NCI-H2196 treated with DMSO at 0.1 percent for 48 hours (cell line): ENCODE measurements around the gene DNAAF1.

Experiments
- DNase-seq: peaks from one replicate; lab custom pipeline; 2025; ENCODE audit not compliant: unreplicated experiment; lab: John Stamatoyannopoulos, UW

Gene DNAAF1

GRCh38 chr16:84121007-84121406, 24.1 kb upstream of the DNAAF1 start:
- DNase-seq: no peak

GRCh38 chr16:84124257-84125073, 20.6 kb upstream of the DNAAF1 start:
- DNase-seq: no peak

GRCh38 chr16:84131117-84131516, 14.0 kb upstream of the DNAAF1 start:
- DNase-seq: no peak

DNA sequence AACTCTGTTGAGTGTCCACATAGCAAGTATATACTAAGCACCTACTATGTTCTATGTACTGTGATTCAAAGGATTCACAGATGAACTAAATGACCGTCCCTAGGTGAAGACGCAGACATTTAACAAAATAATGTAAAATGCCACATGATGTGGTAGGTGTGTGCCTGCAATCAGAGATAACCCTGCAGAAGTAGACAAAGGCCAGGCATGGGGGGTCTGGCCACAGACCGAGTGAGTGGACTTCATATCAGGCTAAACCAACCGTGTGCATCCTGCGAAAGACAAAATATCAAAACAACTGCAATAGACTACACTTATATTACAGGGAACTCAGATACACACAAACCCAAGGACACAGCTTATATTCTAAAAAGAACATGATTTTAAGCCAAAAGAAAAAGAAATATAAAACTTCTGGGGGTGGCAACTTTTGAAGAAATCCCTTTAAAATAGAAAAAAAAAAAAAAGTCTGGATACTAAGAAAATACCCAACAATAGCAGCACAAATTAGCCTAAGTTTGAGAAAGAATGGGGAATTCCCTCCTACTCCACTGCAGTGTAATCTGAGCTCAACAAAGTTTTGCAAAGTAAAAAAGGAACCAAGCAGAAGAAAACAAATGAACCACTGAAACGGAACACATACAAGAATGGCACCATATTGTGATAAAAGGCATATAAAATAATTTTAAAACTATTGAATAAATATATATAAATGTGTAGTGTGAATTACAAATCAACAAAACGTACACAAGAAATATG, 12.4 kb upstream of the DNAAF1 start:
- no peak for DNase-seq

DNA sequence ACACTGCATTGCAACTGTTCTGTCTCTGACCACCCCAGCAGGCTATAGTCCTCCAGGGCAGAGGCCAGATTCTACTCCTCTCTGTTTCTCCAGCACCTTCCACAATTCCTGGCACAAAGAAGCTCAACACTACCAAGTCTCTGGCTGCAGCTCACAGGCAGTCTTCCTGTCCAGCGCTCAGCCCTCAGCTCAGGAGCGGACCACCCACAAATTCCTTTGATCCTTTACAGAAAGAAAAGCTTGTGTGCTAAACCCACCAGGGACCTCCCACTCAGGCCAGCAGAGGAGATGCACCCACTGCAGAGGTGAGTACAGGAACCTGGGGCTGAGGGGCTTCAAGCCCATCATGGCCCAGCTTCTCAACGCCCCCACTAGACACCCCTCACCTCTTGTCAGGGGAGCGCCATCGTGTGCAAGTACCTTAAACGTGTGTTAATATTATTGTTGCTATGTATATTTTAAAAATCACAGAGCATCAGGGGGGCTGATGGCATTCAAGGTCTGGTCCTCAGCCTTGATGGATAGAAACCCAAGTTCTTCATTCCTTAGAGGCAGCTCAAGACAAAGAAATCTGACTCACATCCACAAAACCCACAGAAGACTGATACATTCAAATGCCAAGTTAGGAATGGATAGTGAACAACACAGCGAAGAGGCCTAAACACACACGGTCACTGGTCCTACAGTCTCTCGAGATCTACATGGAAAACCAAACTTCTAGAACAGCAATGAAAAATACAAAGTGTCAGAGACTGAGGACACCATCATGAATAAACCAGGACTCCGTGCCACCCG, 8.6 kb upstream of the DNAAF1 start:
- DNase-seq: no peak

- no peak for DNase-seq
Observed at GRCh38 chr16:84137287-84137686, 7.8 kb upstream of the DNAAF1 start.

- DNase-seq: no peak
Observed at GRCh38 chr16:84137769-84138357, 7.2 kb upstream of the DNAAF1 start.

GRCh38 chr16:84138500-84138823, 6.6 kb upstream of the DNAAF1 start:
- no peak for DNase-seq

GRCh38 chr16:84138824-84139627, 6.1 kb upstream of the DNAAF1 start:
- DNase-seq: no peak

DNA sequence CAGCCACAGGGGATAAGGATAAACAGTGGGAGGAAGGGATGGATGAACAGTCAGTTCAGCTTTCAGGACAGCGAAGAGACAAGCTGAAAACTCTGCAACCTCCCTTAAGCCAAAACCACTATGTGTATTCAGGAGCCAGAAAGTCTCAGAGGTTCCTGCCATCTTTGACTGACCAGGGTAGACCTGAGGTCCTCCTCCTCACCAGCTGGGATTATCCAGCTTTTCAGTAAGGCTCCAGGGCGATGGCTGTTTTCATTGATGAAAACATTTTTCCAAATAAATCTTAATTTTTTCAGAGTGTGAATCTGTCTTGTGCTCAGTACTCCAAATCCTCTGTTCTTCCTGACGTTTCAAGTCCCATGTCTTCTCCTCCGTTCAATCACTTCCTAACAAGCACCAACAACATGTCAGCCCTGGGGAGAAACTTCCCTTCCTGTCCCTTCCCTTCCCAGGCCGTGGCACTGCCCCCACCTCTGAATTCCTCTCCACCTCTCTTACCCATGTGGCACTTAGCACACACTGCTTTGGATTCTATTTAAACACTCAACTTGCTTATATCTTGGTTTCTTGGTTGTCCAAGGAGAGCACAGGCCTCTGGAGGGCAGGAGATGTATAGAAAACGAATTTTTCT, 5.4 kb upstream of the DNAAF1 start:
- DNase-seq: no peak

GRCh38 chr16:84141143-84141670, 3.9 kb upstream of the DNAAF1 start:
- DNase-seq: no peak

- no peak for DNase-seq
Observed at GRCh38 chr16:84143081-84143480, 2.0 kb upstream of the DNAAF1 start.

DNA sequence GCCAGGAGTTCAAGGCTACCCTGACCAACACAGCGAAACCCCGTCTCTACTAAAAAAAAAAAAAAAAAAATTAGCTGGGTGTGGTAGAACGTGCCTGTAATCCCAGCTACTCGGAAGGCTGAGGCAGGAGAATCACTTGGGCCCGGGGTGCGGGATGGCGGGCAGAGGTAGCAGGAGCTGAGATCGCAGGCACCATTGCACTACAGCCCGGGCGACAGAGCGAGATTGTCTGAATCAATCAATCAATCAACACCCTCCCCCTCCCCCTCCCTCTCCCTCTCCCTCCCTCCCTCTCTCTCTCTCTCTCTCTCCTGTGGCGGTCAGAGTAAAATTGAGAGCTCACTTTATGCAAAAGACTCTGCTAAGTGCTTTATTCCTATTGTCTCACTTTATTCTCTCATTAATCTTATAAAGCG, 1.3 kb upstream of the DNAAF1 start:
- DNase-seq: no peak

- no peak for DNase-seq
Observed at GRCh38 chr16:84144209-84144858, 774 bp upstream of the DNAAF1 start.

DNA sequence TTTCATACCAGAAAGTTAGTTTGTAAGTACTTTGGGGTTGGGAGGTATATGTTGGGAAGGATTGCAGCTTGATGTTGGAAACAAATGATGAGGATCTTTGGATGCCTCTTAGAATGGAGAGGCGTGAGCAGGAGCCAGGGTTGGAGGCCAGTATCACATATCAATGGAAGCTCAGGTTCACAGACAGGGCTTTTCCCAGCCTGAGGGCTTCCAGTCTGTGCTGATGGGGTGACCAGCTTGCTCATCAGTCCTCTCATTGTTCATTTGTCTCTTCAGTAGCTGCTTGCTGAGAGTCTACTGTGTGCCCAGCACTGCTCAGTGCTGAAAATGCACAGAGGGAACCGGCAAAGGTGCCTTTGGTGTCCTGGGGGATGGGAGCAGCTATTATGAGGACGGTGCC, 5.8 kb downstream of the DNAAF1 start:
- DNase-seq: no peak

- no peak for DNase-seq
Observed at GRCh38 chr16:84153660-84154214, 8.6 kb downstream of the DNAAF1 start.

- DNase-seq: no peak
Observed at GRCh38 chr16:84155226-84155625, 10.1 kb downstream of the DNAAF1 start.

DNA sequence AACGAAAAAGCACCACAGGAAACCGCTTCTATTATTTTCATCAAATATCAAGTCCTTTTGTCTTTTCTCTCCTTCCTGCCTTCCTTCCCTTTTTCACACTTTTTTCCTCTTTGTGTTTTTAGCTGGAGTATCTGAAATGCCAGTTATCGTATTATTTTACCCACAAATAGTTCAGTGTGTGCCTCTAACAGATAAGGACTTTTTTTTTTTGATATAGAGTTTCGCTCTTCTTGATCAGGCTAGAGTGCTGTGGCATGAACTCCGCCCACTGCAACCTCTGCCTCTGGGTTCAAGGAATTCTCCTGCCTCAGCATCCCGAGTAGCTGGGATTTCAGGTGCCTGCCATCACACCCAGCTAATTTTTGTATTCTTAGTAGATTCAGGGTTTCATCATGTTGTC, 10.7 kb downstream of the DNAAF1 start:
- DNase-seq: no peak

DNA sequence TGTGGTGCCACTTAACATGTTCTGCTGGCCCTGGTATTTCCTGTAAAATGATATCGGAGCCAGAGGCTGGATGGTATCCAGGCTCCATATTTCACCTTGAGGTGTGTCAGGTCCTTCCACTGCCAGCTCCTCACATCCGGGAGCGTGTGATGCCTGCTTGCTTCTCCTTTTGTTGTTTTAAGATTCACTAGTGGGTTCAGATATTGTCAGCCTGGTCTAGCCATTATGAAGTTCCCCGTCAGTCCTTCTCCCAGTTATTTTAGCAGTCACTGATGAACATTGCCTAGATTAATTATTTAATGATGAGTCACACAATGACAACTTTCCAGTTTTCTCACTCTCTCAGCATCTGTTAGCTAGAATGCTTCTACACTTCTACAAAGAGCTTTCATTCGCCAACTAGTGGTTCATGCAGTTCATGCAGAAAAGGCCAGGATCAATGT, 11.3 kb downstream of the DNAAF1 start:
- no peak for DNase-seq
